Measurements from ENCODE around the gene UBR3.
"Not testable (repeated sequence)": the region's sequence is repeated elsewhere in the genome, so short reads cannot be mapped to it uniquely, and the experiment has no call there.

UBR3 gene

GRCh38 chr2:169871994-169872393, 44.7 kb downstream of the UBR3 start:
- no peak for DNase-seq

- DNase-seq, result no peak
Observed at GRCh38 chr2:169877398-169877797, 50.1 kb downstream of the UBR3 start.

- no peak for DNase-seq
Observed at GRCh38 chr2:169887120-169887519, 59.9 kb downstream of the UBR3 start.

GRCh38 chr2:169891593-169892298, 64.5 kb downstream of the UBR3 start:
- DNase-seq, result peak; percentile 14

GRCh38 chr2:169892951-169893350, 65.7 kb downstream of the UBR3 start:
- DNase-seq, result no peak

GRCh38 chr2:169895294-169895985, 68.2 kb downstream of the UBR3 start:
- DNase-seq, result no peak

- DNase-seq, result no peak
Observed at GRCh38 chr2:169897834-169898233, 70.6 kb downstream of the UBR3 start.

GRCh38 chr2:169900103-169900502, 72.8 kb downstream of the UBR3 start:
- not testable (repeated sequence) for DNase-seq

- DNase-seq, result no peak
Observed at GRCh38 chr2:169900686-169901085, 73.4 kb downstream of the UBR3 start.

- no peak for DNase-seq
Observed at GRCh38 chr2:169906731-169907130, 79.5 kb downstream of the UBR3 start.

- DNase-seq, result no peak
Observed at GRCh38 chr2:169909376-169909775, 82.1 kb downstream of the UBR3 start.

GRCh38 chr2:169910109-169910799, 83.0 kb downstream of the UBR3 start:
- no peak for DNase-seq

GRCh38 chr2:169911119-169911518, 83.9 kb downstream of the UBR3 start:
- DNase-seq, result no peak

GRCh38 chr2:169916623-169917022, 89.4 kb downstream of the UBR3 start:
- DNase-seq, result no peak

GRCh38 chr2:169923977-169924376, 96.7 kb downstream of the UBR3 start:
- no peak for DNase-seq

GRCh38 chr2:169925968-169926367, 98.7 kb downstream of the UBR3 start:
- no peak for DNase-seq

- peak; percentile 14 for DNase-seq
Observed at GRCh38 chr2:169928463-169928864, 101.2 kb downstream of the UBR3 start.

GRCh38 chr2:169933124-169933711, 106.0 kb downstream of the UBR3 start:
- DNase-seq, result no peak

- DNase-seq, result not testable (repeated sequence)
Observed at GRCh38 chr2:169936652-169937051, 109.4 kb downstream of the UBR3 start.

- no peak for DNase-seq
Observed at GRCh38 chr2:169945515-169945914, 118.3 kb downstream of the UBR3 start.

GRCh38 chr2:169946092-169946491, 118.8 kb downstream of the UBR3 start:
- no peak for DNase-seq

GRCh38 chr2:169946546-169946945, 119.3 kb downstream of the UBR3 start:
- no peak for DNase-seq

- DNase-seq, result no peak
Observed at GRCh38 chr2:169955940-169956339, 128.7 kb downstream of the UBR3 start.

GRCh38 chr2:169957219-169957618, 130.0 kb downstream of the UBR3 start:
- not testable (repeated sequence) for DNase-seq

All from NCI-H2107 (cell line).